Common myeloid progenitor, CD34-positive (primary cell): ENCODE results near the gene UNC45A.
"Not testable (repeated sequence)": the region's sequence is repeated elsewhere in the genome, so short reads cannot be mapped to it uniquely, and the experiment has no call there.

Source experiments
- CTCF ChIA-PET: fragments of 350-600 bp; sonication (Branson Sonifier 250); formaldehyde crosslinking; loops from one replicate; lab custom pipeline; 2021; ENCODE audit warnings: antibody characterized with exemption; lab: Charles Lee
- POLR2A ChIA-PET: fragments of 350-600 bp; sonication (Branson Sonifier 250); formaldehyde crosslinking; loops from one replicate; lab custom pipeline; 2021; ENCODE audit warnings: antibody characterized with exemption; lab: Charles Lee
- DNase-seq, 3 donors: peaks; one replicate each; pipeline versions ENCODE4 v3.0.0 to v3.0.0-alpha.2; 2013
- H3K27ac ChIP-seq, 2 experiments: 1 replicate in 1 of 2; 2 replicates in 1 of 2; pipeline ENCODE4 v1.7.0; 2013; ENCODE audit warnings: inconsistent platforms in 2 of 2, low read length in 2 of 2, mild to moderate bottlenecking in 2 of 2, low read depth in 1 of 2, moderate library complexity in 1 of 2; ENCODE audit not compliant: severe bottlenecking in 2 of 2, insufficient read depth in 1 of 2, poor library complexity in 1 of 2
- H3K27me3 ChIP-seq, 5 experiments: replicated peaks in 2 of 5; 1 replicate in 3 of 5; 2 replicates in 2 of 5; pipeline versions ENCODE4 v1.6.1 to v1.7.0; 2013; ENCODE audit warnings: low read length in 4 of 5, mild to moderate bottlenecking in 2 of 5, moderate library complexity in 2 of 5, inconsistent platforms in 1 of 5; ENCODE audit not compliant: insufficient read depth in 5 of 5, control insufficient read depth in 4 of 5
- H3K36me3 ChIP-seq, 4 experiments: 1 replicate in 2 of 4; 2 replicates in 2 of 4; pipeline versions ENCODE4 v1.6.1 to v1.7.0; 2013; ENCODE audit warnings: low read length in 3 of 4, control low read depth in 1 of 4, mild to moderate bottlenecking in 1 of 4; ENCODE audit not compliant: control insufficient read depth in 4 of 4, insufficient read depth in 4 of 4
- H3K4me1 ChIP-seq, 4 experiments: 1 replicate in 3 of 4; 2 replicates in 1 of 4; pipeline versions ENCODE4 v1.6.1 to v1.7.1; 2013; ENCODE audit warnings: low read length in 3 of 4, mild to moderate bottlenecking in 3 of 4, control low read depth in 1 of 4, inconsistent platforms in 1 of 4, moderate library complexity in 1 of 4; ENCODE audit not compliant: control insufficient read depth in 4 of 4, insufficient read depth in 4 of 4; ENCODE audit errors: control extremely low read depth in 1 of 4
- H3K4me3 ChIP-seq, 7 experiments: 1 replicate in 4 of 7; 2 replicates in 3 of 7; pipeline versions ENCODE4 v1.5.1 to v1.7.0; 2013; ENCODE audit warnings: mild to moderate bottlenecking in 7 of 7, low read length in 6 of 7, moderate library complexity in 6 of 7, inconsistent platforms in 2 of 7, low read depth in 2 of 7, control low read depth in 1 of 7; ENCODE audit not compliant: insufficient read depth in 4 of 7, control insufficient read depth in 1 of 7; ENCODE audit errors: extremely low read depth in 1 of 7
- H3K9me3 ChIP-seq, 5 experiments: 1 replicate in 4 of 5; 2 replicates in 1 of 5; pipeline versions ENCODE4 v1.6.1 to v1.7.1; 2013; ENCODE audit warnings: low read length in 4 of 5, mild to moderate bottlenecking in 2 of 5, inconsistent platforms in 1 of 5, low read depth in 1 of 5, moderate library complexity in 1 of 5; ENCODE audit not compliant: control insufficient read depth in 4 of 5, insufficient read depth in 2 of 5; ENCODE audit errors: control extremely low read depth in 1 of 5
- WGBS: methylation state at CpG from one replicate; pipeline ENCODE4 v1.1.5; 2013; ENCODE audit not compliant: insufficient coverage; 5-methylcytosine and 5-hydroxymethylcytosine counted together

Gene UNC45A

DNA sequence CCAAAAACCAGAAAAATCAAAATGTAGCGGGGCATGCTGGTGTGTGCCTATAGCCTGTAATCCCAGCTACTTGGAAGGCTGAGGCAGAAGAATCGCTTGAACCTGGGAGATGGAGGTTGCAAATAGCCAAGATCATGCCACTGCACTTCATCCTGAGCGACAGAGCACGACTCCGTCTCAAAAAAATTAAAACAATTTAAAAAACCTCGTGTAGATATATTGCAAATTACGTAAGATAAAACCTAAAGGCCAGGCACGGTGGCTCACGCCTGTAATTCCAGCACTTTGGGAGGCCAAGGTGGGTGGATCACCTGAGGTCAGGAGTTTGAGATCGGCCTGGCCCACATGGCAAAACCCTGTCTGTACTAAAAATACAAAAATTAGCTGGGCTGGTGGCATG is 8.3 kb upstream of the UNC45A start:
- H3K36me3 ChIP-seq, H3K9me3 ChIP-seq, H3K4me3 ChIP-seq, POLR2A ChIA-PET, DNase-seq, H3K27me3 ChIP-seq, H3K27ac ChIP-seq: not testable (repeated sequence)
- H3K4me1 ChIP-seq = peaks cover 16 to 35% (median 25%) of the 10 kb centered on the region in 4 experiments
- WGBS = 97% methylated on average over 7 of the region's 10 CpGs
- CTCF ChIA-PET = interaction anchor here (1.7 kb wide), 1 partner anchor 31 kb away, joined by 4 read pairs; no protein-coding TSS in a partner anchor

- DNase-seq, POLR2A ChIA-PET, H3K4me3 ChIP-seq, H3K27ac ChIP-seq, H3K9me3 ChIP-seq, H3K27me3 ChIP-seq, H3K36me3 ChIP-seq: not testable (repeated sequence)
- WGBS = 100% methylated on average over 4 of the region's 7 CpGs
- H3K4me1 ChIP-seq = peaks cover 16 to 45% (median 32%) of the 10 kb centered on the region in 4 experiments
- CTCF ChIA-PET = interaction anchor here (1.1 kb wide), 1 partner anchor 42 kb away, joined by 3 read pairs; no protein-coding TSS in a partner anchor
Observed at GRCh38 chr15:90928106-90928505, 7.0 kb upstream of the UNC45A start.

DNA sequence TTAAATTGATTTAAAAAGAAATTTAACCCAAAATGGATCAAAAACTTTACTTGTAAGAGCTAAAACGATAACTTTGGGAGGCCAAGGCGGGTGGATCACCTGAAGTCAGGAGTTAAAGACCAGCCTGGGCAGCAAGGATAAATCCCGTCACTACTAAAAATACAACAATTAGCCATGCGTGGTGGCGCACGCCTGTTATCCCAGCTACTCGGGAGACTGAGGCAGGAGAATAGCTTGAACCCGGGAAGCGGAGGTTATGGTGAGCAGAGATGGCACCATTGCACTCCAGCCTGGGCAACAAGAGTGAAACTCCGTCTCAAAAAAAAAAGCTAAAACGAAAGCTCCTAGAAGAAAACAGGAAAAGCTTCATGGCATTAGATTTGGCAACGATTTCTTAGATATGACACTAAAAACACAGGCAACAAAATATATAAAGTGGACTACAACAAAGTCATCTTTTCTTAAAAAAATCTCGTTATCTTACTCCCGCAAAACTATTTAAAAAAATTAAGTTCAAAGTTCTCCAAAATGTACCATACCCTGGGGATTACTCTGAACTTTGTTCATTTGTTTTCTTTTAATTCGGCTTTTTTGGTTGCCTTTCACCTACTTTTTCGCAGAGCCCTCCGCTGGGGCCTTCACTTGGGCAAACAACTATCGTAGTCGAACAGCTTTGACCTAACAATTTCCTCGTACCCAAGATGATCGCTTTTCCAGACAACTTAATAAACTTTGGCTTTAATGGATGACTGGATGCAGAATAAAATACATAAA is 5.7 kb upstream of the UNC45A start:
- ChIA-PET CTCF (interaction anchor here (1.1 to 8.6 kb wide), 7 partner anchors 8 to 281 kb away, joined by 3 to 258 read pairs (median 7); partner anchors contain the start of gene MAN2A2), POLR2A (interaction anchor here (0.6 to 4.9 kb wide), 2 partner anchors 11 to 27 kb away, joined by 3 to 32 read pairs; partner anchors contain the start of gene MAN2A2)
- DNase-seq = no peak
- Histone ChIP-seq H3K27ac (peak overlapping the region; percentile 59 to 89), H3K4me1 (peaks cover 17 to 50% (median 40%) of the 10 kb centered on the region in 4 experiments), H3K4me3 (peak overlapping the region; percentile 55 to 91 (median 78)), H3K9me3 (no peaks in the 10 kb centered on the region), H3K36me3 (no peaks in the 10 kb centered on the region), H3K27me3 (no peaks in the 10 kb centered on the region)
- WGBS = 21% methylated on average over 9 of the region's 21 CpGs

DNA sequence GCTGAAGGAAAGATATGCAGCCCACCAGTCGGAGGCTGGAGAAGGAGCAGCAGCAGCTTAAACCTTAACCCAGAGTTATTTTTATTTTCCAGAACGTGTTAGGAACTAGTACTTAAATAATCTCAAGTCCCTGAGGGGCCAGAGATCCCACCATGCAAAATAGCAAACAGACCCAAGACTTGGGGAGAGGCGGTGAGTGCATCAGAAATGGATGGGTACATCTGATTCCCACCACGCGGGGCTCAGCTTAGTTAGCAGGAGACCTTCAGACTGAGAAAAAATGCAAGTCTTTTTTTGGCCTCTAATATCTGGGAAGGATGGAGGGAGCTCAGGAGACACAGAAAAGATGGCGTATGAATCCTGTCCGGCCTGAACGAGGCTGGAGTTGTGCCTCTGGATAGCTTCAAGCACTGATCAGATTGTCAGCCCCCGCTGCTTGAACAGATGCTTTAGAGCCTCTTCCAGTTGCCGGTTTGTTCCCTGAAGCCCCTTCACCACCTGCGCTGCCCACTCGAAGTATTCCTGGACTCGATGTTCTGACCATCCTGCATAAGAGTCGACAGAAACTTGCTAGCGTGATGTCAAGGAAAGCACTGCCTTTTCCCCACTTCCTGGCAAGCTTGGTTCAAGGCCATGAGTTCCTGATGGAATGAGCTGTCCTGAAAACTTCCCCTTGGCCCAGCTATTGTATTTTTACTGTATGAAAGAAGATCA is 4.1 kb upstream of the UNC45A start:
- WGBS = 70% methylated on average over 14 of the region's 15 CpGs
- DNase-seq = no peak
- ChIA-PET CTCF (interaction anchor here (0.6 to 13.1 kb wide), 20 partner anchors 8 to 342 kb away, joined by 3 to 258 read pairs (median 8); partner anchors contain the start of genes FES, MAN2A2 and RCCD1), POLR2A (interaction anchor here (0.5 to 4.9 kb wide), 3 partner anchors 15 to 42 kb away, joined by 5 to 32 read pairs (median 7); partner anchors contain the start of gene MAN2A2)
- peak overlapping the region in 1 of 2 experiments; percentile 89 for H3K27ac ChIP-seq
- H3K4me3 ChIP-seq = peak overlapping the region in 5 of 7 experiments; percentile 69 to 91 (median 89)
- H3K36me3 ChIP-seq = no peaks in the 10 kb centered on the region
- H3K27me3 ChIP-seq = no peaks in the 10 kb centered on the region
- H3K9me3 ChIP-seq = no peaks in the 10 kb centered on the region
- peaks cover 20 to 63% (median 52%) of the 10 kb centered on the region in 4 experiments for H3K4me1 ChIP-seq

GRCh38 chr15:90931575-90931827 is 3.6 kb upstream of the UNC45A start:
- no peak for DNase-seq
- H3K27ac ChIP-seq = peak overlapping the region in 1 of 2 experiments; percentile 89
- H3K27me3 ChIP-seq = no peaks in the 10 kb centered on the region
- WGBS = 11% methylated on average over 6 of the region's 6 CpGs
- ChIA-PET POLR2A (interaction anchor here (0.5 to 4.9 kb wide), 4 partner anchors 16 to 576 kb away, joined by 4 to 32 read pairs (median 6); partner anchors contain the start of gene MAN2A2), CTCF (interaction anchor here (0.7 to 13.1 kb wide), 19 partner anchors 8 to 341 kb away, joined by 3 to 258 read pairs (median 9); partner anchors contain the start of genes FES, MAN2A2 and RCCD1)
- peak overlapping the region; percentile 55 to 91 (median 87) for H3K4me3 ChIP-seq
- H3K9me3 ChIP-seq = no peaks in the 10 kb centered on the region
- peaks cover 20 to 68% (median 57%) of the 10 kb centered on the region in 4 experiments for H3K4me1 ChIP-seq
- H3K36me3 ChIP-seq = peaks cover 0 to 3% (median 2%) of the 10 kb centered on the region in 4 experiments

DNA sequence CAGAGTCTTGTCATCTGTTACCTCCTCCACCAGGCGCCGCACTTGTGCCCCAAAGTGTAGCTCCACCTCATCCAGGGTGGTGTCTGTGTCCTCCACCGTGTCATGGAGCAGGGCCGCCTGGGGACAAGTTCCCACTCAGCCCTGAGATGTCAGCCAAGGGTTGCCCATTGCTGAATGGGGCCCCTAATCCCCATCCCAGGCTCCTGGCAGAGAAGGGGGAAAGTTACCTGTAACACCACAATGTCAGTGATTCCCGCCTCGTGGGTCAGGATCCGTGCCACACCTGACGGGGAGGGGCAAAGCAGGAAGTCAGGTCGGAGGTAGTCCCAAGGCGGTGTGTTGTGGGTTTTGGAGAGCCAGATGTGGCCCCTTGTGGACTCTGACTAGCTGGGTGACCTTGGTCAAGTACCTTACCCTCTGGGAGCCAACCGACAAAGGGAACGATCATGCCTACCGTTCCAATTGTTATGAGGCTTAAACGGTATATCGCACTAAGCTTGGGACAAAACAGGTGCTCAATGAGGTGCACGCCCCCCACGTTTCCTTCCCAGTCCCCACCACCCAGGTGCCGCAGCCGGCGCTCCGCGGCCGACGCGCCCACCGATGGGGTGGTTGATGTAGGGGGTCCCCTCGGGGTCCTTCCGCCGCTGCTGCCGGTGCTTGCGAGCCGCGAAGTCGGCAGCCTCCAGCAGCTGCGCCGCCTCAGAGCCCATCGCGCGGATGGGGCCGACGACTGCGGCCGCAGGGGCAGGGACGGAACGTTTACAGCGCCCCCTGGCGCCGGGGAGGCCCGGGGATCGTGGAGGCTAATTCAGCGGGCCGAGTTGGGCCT is 3.0 kb upstream of the UNC45A start, which contains the start of gene HDDC3:
Gene HDDC3, minus strand, starts transcription at position 722 of the 832 bp plus-strand sequence. Its CDS starts 9 bp downstream, at position 713.
- peak; percentile 90 to 93 (median 91) for DNase-seq
- Histone ChIP-seq H3K27me3 (no peaks in the 10 kb centered on the region), H3K4me1 (peaks cover 20 to 73% (median 60%) of the 10 kb centered on the region in 4 experiments), H3K36me3 (peaks cover 3 to 7% (median 5%) of the 10 kb centered on the region in 4 experiments), H3K4me3 (peak within 1 kb of the TSS; percentile 55 to 91 (median 87)), H3K27ac (peak within 1 kb of the TSS; percentile 36 to 89), H3K9me3 (no peaks in the 10 kb centered on the region)
- 0% methylated on average over 42 of the region's 52 CpGs for WGBS
- ChIA-PET POLR2A (interaction anchor here (0.5 to 4.9 kb wide), 5 partner anchors 16 to 576 kb away, joined by 4 to 32 read pairs (median 5); partner anchors contain the start of gene MAN2A2), CTCF (interaction anchor here (0.7 to 13.1 kb wide), 27 partner anchors 8 to 612 kb away, joined by 3 to 258 read pairs (median 5); partner anchors contain the start of genes FES, MAN2A2 and RCCD1)
